Retina (tissue), 1 donor: ENCODE results near the gene AKNA.
A peak's percentile ranks its signal among the peaks of the same experiment; 100 is the strongest.

Source experiments
- DNase-seq: peaks from one replicate; pipeline ENCODE4 v3.0.0-alpha.2; 2016

The AKNA gene

DNA sequence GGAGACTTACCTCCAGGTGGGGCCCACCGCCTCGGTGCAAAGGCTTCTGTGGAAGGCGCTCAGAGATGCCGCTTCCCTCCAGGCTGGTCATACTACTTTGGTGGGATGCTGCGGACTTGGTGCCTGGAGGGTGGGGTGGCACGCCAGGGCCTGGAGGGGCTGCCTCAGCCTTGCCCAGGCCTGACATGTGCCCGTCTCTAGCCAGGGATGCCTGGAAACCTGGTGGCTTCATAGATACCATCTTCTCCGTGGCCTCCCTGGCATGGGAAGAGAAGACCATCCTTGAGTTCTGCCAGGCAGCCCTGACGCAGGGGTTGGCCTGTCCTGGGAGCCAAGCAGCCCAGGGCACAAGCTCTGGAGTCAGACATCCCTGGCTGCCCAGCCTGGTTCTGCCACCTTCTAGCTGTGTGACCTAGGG lies 29.9 kb downstream of the AKNA start:
- DNase-seq: no peak

DNA sequence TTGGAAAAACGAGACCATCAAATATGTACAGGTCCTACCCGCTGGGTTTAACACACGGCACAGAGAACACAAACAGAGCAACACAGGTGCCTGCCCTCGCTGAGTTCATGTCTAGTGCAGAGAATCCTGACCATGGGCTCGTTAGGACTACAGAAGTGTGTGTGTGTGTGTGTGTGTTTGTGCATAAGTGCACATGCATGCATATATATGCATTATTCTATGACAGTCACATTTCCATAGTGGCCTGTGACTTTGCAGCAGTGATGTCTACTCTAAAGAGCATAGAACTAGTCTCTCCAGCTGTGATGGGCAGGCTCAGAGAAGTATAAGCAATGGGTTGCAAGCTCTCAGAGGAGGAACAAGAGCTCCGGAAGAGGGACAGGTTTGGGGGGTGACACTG lies 30.4 kb downstream of the AKNA start:
- no peak for DNase-seq

DNA sequence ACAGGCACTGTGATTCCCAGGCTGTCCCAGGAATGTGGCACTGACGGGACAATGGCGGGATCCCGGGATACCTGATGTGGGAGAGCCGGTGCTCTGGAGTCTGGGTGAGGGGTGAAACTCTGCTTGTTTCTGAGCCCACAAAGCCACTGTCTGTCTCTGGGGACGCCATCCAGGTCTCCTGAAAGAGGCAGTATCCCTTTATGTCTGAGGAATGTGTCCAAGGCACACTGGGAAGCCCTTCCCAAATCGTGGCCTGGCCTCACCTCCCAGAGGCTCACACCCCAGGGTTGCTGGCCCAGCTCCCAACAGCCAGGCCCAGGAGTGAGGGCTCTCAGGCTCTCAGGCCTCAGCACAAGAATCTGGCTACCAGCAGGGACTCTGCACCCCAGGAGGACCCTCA lies 31.0 kb downstream of the AKNA start:
- DNase-seq: no peak

DNA sequence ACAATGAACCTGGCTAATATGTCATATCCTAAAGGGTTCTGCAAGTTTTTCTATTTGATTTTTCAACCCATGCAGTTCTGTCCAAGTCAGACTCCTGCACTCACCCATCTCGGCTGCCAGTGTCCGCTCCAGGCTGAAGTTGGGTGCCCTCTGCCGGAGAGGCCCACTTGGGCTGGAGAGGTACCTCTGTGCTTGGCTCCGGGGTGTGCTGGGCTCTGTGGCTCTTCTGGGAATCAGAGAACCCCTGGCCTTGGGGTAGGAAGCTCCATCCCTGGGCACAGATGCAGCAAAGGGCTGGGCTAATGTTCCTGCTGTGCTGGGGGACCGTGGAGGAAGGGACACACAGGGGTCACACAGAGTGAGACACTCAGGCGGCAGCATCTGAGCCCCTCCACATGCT lies 32.0 kb downstream of the AKNA start:
- no peak for DNase-seq

DNA sequence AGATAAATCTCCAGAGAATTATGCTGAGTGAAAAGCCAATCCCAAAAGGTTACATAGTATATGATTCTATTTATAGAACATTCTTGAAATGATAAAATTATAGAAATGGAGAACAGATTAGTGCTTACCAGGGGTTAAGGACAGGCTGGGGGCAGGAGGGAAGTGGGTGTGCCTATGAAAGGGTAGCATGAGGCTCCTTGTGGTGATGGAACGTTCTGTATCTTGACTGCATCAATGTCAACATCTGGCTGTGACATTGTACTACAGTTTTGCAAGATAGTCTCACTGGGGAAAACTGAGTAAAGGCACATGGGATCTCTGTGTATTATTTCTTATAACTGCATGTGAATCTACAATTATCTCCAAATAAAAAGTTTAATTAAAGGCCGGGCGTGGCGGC lies 35.9 kb downstream of the AKNA start:
- DNase-seq: no peak

DNA sequence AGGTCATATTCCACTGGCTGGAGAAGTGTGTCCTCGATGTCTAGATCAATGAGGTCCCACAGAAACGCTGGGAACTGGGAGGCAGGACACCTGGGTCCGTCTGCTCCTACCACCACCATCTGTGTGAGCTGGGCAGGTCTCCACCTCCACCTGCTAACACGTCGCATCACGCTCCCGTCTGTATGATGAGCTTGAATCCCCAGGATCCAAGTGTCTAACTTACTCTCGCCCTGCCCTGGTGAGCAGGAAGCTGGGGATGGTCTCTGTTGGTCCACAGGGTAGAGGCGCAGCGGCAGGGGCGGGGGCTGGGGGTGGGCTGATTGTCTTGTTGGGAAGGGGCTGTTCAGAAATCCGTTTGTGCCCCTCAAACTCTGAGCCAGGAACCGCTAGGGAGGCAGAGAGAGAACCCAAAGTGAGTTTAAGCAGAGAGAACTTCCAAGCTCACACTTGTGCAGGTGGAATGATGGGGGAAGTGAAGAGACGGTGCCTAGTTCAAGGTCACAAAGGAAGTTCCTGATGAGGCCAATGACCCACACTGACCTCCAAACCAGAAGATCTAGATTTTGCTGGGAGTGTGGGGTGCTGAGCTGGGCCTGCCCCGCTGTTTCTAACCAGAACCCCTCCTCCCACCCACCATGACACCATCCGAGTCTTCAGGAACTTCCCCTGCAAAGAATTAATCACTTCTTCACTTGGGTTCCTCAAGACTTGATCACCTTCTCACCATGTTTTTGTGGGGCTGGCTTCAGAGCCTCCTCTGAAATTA lies 37.0 kb downstream of the AKNA start:
- no peak for DNase-seq

DNA sequence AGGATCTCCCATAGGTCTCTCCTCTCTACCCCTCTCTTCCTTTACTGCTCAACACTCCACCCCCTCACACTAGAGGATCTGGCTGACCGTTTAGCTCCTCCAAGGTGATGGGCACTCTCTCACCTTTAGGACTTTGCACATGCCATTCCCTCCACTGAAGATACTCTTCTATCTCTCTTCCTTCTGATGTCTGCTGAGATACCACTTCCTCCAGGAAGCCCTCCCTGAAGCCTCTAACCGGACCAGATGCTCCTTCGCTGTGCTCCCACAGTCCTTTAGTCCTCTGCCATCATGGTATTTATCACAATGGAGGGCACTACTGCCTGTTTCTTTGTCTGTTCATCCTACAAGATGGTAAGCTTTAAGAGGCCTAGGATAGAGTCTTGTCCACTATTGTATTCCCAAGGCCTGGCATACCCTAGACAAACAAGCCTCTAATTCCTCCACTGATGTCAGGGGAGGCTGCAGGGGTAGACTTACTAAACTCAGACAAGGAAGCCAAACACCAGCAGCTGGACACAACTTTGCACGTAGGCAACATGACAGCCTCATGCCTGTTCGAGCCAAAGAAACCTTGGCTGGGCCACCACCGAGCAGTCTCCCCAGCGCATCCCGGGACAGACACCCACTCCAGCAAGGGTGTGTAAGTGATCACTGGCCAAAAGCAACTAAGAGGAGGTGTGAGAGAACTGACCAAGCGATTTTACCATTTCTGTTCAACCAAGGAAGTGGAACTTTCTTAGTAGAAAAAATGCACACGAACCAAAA lies 37.9 kb downstream of the AKNA start:
- DNase-seq: no peak

DNA sequence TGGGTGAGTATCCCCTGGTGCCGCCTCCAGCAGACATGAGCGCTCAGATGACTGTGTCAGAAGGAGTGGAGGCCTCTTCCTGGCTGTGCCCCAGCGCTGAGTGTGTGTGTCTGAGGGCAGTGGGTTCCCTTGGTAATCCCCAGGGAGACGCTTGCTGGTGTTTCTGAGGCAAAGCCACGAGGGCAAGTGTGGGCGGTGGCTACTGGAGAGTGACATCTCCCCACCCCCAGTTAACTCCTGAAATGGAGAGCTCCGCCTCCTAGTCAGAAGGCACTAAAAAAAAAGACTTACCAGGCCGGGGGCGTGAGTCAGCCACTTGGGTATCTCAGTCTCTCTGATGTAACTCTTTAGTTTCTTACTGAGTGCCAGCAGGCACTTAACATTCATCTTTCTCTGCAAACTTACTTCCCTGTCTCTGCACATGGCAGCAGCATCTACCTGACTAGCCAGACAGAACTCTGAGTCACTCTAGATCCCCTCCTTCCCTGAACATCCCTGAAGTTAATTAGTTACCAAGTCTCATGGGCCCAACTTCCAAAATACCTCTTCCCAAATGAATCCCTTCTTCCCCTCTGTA lies 38.8 kb downstream of the AKNA start:
- DNase-seq: peak; percentile 33

DNA sequence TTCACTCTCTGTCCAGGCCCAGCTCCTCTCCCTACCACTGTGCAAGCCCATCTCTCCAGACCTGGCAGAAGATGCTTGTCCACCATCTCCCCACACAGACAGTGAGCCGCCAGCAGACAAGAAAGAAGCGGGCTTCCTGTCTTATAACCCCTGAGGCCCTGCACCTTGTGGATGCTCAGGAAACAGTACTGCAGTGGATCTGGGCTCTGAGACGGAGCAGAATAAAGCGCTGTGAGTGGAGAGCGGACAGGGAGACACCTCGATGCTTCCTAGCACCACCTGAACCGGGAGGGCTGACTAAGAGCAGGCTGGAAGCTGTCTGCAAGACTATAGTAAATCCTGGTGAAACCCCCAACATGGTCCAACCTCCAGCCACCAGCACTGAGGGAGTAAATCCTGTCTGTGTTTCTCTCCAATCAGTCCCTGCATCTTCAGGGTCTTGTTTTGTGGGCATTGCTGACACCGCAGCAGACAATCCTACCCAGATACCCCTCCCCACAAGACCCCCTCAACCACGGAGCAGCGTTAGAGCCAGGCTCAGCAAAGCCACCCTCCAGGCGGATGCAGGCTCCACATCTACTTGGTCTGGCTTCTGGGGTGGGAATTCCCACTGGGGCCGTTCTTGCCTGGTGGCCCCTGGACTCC lies 39.4 kb downstream of the AKNA start:
- no peak for DNase-seq

DNA sequence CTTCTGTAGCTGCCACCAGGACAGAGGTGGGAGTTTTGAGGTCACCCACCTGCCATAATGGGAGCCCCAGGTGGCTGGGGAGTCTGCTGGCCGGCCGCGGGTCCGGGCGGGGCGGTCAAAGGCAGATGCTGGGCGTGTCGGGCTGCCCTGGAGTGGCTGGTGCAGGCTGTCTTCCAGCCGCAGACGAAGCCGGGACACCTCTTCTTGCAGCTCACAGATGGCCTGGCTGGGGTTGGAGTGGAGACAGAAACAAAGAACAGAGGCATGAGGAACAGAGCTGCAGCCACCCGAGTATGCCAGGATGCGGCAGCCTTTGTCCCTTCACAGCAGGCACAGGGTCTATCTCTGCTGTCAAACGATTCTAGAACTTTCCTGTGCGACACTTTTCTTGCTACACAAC lies 40.1 kb downstream of the AKNA start:
- DNase-seq: no peak

DNA sequence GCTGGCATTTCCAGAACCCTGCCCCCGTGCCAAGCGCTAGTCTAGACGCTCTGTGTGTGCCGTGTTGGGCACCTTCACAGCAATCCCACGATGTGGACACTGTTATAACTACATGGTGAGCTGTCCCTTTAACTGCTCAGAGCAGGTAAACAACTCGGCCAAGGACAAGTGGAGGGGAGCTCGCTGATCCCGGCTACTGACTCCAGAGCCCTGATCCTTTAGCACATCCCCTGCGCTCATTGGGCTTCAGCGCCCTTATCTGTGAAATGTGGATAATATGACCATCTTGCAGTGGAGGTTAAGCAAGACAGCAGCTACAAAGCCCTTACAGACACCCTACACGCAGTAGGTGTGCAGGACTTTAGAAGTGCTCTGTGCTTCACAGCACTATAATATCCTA lies 41.6 kb downstream of the AKNA start:
- no peak for DNase-seq

DNA sequence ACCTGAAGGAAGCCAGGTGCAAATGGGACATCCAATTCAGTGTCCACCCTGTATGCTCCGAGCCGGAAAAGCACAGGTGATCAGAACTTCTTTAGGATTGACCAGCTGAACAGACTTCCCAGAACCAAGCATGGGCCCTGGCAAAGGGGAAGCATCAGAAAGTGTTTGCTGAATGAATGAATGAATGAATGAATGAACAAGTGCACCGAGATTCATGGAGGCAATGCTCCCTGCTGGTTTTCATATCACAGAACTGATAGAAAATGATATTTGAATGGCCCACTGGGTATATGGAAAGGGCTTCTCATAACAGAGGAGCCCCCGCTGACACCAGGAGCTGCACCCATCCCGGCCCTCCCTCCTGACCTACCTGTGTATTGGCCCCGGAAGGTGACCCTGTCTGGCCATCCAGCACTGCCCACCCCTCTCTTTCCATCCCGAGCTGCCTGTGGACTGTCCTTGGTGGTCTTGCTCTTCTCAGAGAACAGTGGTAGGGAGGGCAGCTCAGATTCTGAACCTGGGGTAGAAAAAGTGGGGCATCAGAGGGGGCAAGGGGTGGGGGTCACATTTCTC lies 42.2 kb downstream of the AKNA start:
- DNase-seq: no peak

DNA sequence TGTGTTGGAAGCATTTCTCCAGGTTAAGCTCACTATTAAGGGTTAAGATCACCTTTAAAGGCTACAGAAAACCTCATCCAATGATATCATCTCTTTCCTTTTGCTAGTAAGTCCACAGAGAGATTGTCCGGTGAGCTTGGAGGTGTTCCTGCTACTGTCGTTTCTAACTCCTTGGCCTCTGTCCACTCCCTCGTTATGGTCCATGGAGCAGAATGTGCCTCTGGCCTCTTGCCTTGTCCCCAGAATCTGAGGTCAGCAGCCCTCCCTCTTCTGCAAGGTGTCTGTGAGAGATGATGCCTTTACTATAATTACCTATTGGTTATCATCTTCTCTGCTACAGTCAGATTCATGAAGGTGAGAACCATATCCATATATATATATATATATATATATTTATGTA lies 43.1 kb downstream of the AKNA start:
- DNase-seq: no peak

DNA sequence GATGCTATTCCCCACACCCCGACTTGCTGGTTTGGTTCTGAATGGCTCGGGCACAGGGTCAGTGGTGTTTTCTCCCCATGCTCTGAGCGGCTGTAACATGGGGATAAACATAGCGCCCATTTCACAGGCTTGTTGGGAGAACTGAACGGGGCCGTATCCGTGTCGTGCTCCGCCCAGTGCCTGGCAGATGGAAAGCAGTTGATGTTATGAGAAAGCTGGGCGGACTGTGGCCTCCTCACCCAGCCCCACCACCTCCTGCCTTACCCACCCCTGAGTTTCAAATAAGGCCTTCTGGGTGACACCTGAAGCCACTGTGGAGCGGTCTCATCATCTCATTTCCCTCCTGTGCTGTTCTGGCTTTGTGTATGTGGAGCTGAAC lies 43.6 kb downstream of the AKNA start:
- DNase-seq: no peak

DNA sequence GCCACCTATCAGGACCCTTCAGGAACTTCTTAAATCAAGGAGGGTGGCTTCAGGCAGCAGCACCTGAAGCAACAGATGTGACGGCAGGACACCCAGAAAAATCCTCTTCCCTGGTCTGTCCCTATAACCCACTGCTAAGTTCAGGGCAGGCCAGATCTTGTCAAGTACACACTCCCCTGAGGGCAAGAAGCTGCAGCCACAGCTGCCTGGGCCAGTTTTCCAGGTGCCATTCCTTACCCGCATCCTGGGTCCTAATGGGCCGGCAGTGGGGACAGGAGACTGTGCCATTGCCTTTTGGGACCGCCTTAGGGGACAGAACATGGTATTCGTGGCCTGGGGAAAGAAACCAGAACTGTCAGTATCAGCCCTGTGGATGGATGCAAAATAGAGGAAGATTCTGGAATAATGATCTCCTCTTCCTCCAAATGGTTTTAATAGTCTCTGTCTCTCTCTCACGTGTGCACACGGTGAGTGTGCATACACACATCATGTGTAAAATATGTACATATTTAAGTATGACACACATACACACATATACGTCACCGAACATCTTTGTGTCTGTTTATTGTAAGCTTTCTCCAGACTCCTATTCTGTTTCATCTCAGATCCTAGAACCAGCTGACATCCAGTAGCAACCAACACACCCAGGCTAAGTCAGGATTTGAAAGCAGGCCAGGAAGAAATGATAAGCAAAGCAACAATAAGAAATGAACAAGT lies 44.2 kb downstream of the AKNA start:
- no peak for DNase-seq

DNA sequence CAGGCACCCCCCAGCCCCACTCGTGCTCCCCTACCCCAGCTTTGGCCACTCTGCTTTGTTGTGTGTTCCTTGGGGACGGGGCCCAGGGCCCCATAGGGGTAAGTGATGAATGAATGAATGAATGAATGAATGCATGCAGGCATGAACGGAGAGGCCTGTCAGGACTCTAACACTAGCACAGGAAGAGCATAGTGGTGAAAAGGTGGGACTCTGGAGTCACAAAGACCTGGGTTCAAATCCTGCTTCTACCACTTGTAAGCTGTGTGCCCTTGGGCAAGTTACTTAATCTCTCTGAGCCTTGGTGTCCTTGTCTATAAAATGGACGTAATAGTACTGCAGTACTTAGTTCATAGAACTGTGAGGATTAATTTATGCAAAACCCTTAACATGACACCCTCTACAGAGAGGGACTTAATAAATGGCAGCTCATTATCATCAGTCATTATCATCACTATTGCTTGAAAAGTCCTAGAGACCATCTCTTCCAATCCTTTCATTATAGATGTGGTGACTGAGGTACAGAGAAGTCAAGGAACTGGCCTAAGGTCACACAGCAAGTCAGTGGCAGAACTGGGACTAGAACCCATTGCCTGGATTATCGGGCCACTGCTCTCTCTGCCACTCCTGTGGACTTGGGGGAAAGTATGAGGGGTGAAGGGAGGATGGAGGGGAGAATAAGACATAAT lies 44.9 kb downstream of the AKNA start:
- DNase-seq: no peak

DNA sequence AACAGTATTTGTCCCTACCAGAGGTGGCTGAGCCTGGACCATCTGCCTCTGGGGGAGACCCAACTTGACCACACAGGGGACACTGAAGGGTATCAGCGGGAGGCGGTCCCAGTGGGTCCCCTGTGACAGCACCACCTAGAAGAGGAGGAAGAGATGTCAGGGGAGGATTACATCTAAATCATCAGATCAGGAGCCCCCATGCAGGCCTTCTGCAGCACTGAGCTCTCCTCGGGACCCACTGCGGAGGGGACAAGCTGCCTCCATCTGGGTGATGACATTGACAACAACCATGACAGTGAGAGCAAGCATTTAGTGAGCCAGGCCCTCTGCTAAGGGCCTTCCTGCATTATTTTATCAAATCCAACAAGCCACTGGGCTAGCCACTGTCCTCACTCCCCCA lies 45.8 kb downstream of the AKNA start:
- no peak for DNase-seq

DNA sequence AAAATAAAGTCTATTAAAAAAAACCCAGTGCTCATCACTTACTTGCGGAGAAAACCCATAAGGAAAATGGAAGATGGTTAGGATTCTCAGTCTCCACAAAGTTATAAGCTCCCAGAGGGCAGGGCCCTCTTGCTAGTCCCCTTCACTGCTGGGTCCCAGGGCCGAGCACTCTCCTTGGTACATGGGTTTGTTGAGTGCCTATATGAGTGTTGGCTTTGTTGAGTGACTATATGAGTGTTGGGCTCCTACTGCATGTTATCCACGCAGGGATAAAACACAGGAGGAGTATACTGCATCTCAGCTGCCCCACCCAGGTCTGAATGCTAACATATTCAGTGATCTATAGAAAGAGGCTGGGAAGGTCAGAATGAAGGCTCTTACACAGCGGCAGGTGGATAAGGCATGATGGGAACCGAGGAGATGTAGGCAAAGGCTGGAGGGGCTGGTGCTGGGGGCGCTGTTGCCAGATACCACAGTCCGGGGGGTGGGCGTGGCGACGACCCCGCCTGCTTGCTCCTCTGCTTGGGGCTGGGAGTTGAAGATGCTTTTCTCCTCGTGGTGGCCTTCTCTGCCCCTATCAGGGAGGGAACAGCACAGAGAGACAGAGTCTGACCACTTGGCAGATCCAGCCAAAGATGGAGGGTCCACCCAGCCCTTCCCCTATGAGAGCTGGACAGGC lies 46.5 kb downstream of the AKNA start:
- DNase-seq: no peak

DNA sequence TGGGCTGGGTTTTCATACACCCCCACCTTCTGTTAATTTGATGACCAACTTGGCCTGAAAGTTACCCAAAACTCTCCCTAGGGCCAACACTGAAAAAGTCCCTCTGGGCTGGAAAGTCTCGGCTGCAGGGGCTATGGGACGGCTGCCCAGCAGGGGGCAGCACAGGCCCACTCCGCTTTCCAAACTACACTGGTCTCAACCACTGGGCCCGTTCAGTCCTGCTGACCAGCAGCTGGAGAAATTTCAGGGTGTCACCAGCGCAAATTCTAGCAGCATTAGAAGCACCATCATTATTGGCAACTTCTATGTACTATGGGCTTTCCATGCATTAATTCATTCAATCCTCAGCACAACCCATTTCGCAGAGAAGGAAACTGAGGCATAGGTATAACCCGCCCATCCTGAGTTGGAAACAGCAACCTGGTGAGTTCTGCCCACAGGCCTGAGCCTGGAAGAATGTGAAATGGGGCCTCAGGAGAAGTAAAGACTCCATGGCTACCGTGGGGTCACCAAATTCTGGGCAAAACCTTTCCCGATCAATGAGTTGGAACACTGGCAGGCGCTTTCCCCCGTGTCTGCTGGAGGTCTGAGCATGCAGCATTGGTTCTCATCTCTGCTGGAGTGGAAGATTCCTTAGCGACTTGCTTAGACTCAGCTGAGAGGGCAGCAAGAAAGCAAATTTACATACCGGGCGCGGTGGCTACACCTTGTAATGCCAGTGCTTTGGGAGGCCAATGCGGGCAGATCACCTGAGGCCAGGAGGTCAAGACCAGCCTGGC lies 48.5 kb downstream of the AKNA start:
- peak; percentile 32 for DNase-seq

DNA sequence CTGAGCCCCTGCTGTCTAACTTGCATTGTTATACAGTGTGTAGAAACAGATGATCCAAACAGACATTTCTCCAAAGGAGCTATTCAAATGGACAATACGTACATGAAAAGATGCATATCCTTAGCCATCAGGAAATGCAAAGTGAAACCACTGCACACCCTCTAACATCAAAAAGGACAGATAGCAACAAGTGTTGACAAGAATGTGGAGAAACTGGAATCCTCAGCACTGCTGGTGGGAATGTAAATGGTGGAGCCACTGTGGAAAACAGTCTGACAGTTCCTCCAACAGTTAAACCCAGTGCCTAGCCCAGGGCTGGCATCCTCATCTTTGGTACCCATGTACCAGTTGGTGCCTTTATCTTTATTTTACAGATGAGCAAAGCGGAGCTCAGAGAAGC lies 49.6 kb downstream of the AKNA start:
- DNase-seq: no peak
